ENCODE results near the gene TRPC4AP.

The TRPC4AP gene

DNA sequence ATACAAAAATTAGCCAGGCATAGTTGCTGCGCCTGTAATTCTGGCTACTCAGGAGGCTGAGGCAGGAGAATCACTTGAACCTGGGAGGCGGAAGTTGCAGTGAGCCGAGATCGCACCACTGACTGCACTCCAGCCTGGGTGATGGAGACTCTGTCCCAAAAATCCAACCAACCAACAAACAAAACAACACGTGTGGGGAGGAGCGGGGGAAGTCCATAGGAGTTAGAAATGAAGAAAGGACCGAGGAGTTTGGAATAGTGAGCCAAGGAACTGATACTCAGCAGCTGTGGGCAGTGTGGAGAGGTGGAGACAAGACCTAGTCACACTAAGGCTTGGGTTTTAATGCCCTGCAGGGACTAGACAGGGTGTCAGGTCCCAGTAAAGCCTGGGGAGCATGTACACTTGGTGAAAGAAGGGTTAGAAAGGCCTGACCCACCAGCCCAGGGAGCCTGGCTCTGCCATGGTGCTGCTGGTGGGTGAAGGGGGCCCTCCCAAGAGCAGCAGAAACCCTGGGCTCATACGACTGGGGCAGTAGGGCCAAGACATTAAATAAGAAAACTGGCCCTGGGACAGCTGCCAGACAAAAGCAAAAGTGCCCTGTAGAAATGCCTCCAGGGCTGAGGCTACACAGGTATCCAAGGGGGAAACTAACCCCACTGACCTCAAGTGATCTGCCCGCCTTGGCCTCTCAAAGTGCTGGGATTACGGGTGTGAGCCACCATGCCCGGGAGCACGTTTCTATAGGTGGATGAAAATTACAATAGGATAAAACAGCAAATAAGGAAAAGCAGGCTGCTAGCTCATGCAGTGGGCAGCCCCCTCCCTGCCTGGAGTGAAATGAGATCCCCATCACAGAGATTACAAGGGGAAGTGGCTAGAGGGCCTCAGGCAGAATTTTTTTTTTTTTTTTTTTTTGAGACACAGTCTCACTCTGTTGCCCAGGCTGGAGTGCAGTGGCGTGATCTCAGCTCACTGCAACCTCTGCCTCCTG is 78.9 kb downstream of the TRPC4AP start:
- ATAC-seq: no peak
- no peak for DNase-seq

DNA sequence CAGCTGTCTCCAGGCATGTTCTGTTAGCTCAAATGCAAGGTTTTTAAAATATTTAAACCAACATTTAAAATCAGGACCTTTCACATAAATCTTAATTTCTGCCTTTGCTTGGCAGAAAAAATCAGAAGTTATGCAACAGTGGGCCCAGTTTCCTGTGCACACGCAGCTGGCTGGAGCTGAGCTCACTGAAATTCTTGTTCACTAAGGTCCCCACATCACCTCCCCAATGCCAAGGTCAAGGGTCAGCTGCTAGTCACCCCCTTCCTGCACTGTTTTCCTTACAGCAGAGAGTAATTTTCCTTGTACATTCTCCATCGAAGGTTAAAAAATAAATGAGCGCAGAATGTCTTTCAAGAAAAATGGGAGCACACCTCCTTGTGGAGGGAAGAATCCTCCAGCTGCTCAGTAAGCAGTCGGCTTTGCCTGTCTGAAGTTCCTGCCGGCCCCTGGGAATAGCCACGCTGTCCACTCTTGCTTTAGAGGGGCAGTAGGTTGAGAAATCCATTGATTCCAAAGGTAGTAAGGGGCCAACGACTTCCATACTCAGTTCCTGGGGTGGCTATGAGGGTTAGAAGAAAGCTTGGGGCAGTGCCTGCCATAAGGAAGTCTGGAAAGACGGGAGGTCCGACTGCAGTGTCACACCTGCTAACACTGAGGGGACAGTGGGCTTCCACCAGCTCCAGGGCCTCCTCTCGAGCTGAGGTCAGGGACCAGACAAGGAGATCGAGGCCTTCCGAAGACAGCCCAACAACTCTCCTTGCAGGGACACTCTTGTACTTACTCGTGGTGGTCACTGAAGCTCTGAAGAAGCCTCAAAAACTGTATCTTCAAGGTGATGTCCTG is 80.2 kb downstream of the TRPC4AP start:
- DNase-seq (no peak), ATAC-seq (no peak)

DNA sequence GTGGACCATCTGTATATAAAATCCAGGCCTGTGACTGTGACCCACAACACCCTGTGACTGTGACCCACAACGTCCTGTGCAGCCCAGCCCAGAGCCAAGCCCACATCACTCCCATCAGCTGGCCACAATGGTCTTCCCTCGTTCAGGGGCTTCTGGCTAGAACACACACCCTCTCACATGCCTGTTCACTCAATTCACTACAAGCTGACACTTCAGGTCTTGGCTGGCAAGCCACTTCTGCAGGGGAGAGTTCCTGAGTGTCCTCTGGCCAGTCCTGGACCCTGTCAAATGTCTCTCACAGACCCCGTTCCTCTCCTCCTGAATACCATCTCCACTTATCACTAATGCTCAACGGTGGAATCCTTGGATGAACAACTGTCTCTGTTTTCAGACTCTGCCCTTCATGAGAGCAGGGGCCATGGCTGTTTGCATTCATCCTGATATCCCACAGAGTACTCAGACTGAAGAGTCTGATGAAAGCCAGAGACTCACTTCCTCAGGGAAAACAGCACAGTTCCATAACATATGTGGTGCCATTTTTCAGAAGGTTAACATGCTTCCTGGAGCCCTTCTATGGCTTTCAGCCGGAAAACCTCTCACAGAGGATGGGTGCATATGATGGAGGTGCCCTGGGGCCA is 80.9 kb downstream of the TRPC4AP start:
- ATAC-seq: no peak
- no peak for DNase-seq

DNA sequence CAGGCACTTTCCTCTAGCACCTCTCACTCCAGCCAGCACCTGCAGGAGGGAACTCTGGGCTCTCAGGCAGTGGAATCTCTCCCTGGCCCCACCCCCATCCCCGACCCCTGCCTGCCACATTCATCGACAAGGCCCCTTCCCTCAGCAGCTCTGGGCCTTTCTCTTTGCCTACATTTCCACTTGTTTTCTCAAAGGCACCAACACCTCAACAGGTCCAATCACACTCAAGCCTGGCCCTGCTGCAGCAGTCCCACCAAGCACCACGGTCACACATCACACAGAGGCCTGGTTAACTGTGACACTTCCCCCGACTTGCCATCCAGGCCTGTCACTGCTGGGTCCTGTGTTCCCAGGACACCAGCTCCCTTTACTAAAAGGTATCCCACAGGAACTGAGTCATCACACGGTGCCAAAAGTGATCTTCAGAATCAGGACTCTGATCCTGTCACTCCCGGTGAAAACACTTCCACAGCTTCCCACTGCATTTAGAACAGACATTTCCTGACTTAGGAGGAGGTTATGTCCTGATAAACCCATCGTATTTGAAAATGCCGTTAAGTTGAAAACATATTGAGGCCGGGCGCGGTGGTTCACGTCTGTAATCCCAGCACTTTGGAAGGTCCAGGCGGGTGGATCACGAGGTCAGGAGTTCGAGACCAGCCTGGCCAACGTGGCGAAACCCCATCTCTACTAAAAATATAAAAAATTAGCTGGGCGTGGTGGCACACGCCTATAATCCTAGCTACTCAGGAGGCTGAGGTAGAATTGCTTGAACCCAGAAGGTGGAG is 82.0 kb downstream of the TRPC4AP start:
- ATAC-seq: no peak
- no peak for DNase-seq

DNA sequence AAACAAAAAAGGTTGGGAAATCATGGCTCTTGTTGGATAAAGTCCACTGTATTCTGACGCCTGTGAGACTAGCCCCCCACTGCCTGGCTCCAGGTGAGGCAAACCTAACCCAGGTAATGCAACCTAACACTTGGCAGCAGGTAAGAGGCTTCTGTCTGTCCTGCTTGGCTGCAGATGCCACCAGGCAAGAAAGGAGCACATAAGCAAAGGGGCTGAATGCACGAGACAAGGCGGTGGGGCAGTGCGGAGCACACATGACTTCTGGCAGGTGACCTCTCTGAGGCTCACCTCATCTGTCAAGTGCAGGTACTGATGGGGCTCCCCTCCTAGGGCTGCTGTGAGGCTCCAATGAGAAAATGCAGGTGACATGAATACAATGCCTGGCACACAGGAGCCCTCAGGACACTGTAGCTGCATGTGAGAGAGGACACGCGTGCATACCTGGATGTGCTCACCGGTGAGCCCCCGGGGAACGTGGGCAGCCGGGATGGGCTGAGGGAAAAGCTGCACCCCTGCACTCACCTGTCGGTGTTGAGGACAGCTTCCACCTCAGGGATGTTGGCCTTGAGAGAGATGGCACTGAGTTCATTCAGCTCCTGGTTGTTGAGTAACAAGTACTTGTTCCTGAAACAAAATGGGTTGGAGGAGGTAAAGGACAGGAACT is 82.8 kb downstream of the TRPC4AP start:
- ATAC-seq: no peak
- DNase-seq: no peak

GRCh38 chr20:35008411-35009342 is 83.9 kb downstream of the TRPC4AP start:
- ATAC-seq: no peak
- no peak for DNase-seq

GRCh38 chr20:35007891-35008290 is 84.7 kb downstream of the TRPC4AP start:
- DNase-seq (no peak), ATAC-seq (no peak)

DNA sequence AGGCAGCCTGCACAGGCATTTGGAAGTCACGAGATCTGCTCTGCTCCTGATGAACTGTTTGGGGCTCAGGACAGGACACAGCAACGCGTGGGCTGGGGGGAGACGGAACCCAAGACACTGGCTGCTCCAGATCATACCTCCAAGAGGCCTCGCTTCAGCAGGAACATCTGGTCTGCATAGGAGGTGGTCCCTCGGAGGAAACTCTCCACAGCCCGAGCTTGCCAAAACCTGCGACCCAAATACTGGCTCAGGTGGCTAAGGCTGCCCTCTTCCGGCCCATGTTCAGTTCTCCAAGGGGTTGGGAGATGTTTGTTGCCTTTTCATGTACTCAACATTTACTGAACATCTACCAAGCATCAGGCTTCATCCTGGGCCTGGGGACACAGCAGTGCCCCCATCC is 85.2 kb downstream of the TRPC4AP start:
- no peak for DNase-seq
- ATAC-seq: no peak

DNA sequence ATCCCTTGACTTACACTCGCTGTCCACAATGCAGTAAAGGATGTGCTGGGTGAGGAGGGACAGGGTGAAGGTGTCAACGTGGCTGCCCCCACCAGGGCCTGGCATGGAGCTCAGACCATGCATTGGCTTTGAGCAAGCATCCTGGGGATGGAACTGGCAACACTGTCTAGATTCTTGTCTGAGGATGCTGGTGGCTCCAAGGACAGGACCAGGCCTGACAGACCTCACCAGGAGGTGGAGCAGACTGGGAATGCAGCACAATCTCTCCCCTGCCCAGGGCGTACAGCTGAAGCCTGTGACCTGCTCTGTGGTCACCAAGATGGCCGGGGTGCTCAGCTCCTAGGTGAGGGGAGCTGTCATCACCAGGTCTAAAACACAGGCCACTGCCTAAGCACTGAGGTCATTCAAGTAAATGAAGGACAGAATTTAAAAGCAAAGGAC is 86.1 kb downstream of the TRPC4AP start:
- no peak for DNase-seq
- no peak for ATAC-seq

DNA sequence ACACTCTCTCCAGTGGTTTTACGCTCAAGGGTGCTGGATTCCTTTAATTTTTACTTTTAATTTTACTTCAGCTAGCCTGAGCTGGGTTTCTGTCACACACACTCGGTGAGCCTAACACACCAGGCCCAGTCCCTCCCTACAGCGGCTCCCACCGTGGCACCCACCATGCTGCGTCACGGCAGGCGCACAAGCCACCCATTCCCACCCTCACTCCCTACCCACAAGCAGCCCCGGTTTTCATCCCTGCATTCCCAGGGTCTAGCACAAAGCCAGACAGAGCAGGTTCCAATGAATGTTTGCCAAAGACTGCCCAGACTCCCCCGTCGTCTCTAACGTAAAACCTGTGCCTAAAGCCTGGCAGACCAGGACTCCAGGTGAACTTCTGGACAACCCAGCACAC is 86.6 kb downstream of the TRPC4AP start:
- DNase-seq (no peak), ATAC-seq (no peak)

DNA sequence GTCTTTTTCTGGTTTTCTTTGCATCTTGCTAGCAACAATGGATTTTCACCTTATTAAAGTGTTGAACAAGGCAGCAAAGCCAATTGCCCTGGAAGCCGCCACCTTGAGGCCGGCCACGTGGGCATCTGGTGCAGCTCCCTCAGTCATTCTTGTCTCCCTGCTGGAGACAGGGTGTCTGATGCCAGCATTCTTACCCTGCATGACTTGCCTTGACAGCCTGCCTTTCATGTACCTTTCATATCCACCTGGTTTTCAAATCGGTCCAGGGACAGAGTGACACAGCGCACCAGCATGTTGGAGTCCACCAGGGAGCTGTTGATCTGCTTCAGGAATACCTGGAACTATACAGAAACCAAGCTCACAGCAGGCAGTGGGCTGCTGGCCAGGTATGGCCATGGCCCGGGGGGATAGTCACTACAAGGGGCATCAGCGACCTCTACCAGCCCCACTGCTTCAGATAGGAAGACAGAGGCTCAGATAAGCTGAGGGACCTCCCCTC is 87.1 kb downstream of the TRPC4AP start:
- ATAC-seq (no peak), DNase-seq (no peak)

DNA sequence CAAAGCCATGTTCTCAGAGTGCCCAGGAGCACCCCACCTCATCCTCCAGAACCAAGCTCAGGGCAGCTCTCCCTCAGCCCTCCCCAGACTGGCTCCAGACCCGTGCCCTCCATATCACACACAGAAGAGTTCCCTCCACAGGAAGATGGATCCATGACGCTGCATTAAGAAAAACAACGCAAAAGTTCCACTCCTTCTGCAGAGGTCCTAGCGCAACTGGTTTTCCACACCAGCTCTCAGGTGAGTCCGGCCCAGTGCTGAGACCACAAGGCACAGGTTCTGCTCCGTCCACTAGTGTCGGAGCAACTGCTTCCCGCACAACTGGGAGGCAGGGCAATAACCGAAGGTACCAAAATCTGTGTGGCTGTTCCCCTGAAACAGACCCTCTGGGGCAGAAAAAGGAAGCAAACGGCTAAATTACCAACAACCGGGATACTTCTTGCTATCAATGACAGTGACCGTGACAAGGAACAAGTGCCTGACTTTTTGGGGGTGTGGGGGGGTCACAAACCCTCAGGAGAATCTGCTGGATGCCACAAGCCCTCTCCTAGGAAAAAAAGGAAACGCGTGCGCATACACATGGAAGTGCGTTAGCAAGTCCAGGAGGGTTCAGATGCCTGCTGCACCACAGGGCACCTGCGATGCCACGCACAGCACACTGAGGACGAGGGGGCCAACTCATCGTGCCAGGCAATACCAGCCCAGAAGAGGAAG is 87.7 kb downstream of the TRPC4AP start:
- ATAC-seq (no peak), DNase-seq (no peak)

GRCh38 chr20:35004051-35004725 is 88.4 kb downstream of the TRPC4AP start:
- ATAC-seq: no peak
- DNase-seq: no peak

DNA sequence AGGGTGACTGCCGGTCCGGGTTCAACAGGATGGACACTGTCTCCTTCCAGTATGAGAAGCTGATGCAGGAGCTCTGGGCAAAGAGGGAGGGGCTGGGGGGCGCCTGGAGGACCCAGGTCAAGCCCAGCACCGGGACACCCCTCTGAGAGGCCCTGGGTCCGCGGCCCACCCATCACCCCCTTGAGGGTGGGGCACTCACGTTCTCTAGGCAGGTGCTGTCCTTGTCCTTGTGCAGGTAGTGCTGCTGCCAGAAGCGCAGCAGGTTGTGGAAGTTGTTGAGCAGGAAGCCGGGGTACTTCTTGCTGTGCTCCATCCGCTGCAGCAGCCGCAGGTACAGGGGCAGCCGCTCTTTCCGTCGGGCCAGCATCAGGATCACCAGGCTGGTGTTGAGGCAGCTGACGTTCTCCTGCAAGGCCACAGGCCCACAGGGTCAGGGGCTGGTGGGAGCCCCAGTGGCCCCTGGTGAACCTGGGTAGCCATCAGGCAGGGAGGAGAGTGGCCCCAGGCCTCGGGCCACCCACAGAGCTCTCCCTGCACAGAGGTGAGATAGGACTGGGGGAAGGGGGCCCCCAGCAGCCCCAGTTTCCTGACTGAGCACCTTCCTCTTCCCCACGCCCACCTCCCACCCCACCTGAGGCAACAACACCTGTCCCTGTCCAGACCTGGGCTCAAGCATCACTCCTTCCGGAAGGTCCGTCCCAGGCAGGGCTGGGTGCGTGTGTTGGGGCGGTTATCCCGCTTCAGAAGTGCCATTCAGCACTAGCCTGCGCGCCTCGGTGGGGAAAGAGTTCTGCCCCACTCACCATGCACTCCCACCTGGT is 89.2 kb downstream of the TRPC4AP start:
- ATAC-seq: no peak
- DNase-seq: no peak

DNA sequence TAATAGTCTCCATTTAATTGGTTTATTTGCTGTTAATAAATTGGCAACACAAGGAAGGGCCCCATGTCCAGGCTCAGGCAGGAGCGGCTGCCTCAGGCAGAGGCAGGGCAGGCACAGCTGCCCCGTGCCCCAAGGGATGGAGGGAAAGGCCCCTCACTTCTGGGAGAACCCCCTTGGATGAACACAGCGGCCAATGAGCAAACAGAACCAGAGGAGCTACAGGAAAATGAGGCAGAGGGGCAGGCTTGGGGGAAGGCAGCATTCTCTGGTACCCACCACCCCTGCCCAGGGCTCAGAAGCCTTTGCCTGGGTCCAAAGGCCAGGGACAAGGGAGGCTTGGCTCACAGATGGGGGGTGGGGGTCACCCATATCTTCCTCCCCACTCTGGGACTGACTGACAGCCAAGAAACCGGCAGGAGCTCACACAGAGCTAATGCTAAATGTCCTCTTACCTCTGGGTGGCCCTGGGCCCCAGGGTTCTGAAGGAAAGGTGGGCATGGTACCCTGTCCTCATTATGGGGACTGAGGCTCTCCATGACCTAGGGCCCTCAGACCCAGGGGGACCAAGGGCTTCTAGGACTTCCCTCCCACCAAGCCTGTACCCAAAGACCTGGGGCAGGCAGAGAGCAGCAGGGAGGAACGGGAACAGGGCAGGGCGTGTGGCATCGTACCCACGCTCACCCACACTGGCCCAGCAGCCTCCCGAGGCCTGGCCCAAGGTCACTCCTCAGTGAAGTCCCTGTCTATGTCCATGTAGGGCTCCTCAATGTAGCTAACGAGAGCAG is 90.0 kb downstream of the TRPC4AP start:
- no peak for DNase-seq
- no peak for ATAC-seq

DNA sequence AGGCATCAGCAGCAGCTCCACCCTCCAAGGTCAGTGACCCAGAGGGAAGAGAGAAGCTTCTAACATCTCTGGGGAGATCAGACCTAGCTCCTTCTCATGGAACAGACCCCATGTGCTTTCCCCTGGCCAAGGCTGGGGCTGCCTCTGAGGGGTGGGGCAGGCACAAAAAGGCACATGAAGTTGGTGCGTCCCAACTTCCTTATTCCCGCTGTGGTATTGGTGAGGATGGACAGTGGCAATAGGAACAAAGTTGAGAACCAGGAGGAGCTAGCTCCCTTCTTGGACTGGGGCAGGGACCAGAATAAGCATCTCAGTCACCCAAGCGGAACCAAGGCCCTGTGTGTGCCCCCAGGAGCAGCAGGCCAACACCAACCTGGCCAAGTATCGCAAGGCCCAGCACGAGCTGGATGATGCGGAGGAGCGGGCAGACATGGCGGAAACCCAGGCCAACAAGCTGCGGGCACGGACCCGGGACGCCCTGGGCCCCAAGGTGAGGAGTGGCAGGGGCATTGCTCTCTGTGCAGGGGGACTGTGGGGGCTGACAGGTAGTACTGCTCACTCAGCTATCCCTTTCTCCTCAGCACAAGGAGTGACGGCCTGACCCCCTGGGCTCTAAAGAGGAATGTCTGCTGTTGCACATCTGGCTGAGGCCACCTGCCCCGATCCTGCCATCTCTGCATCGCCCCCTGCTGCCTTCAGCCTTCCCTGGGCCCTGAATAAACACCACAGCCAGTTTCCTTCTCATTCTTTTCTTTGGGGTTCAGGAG is 90.8 kb downstream of the TRPC4AP start:
- no peak for ATAC-seq
- no peak for DNase-seq
